HCT116 (cell line): ENCODE results near the gene LGR6. TPM values are rescaled to one million over a fixed set of nuclear protein-coding genes. Genes with fewer than 3 reads are reported as not detected.
A peak's percentile ranks its signal among the peaks of the same experiment; 100 is the strongest.

ENCODE experiments used
- ATAC-seq: fragments of 200-7000 bp; cut with Tn5 transposase; 2 replicates; pipeline ENCODE4 v1.9.1; 2020; ENCODE audit warnings: mild to moderate bottlenecking, moderate library complexity
- BruUV-seq: library from RNA; stranded (reverse); fragments of 400-500 nt; replicated peaks from 2 replicates; lab custom pipeline; 2021; lab: Mats Ljungman, UMichigan
- CTCF ChIA-PET: fragments of 300-600 bp; sonication (Branson Sonifier 250); formaldehyde crosslinking; loops from one replicate; lab custom pipeline; 2021; ENCODE audit warnings: antibody characterized with exemption; lab: Charles Lee
- POLR2A ChIA-PET: fragments of 300-600, 350-600 bp; sonication (Branson Sonifier 250); formaldehyde crosslinking; loops from one replicate; lab custom pipeline; 2021; ENCODE audit warnings: antibody characterized with exemption; lab: Charles Lee
- RAD21 ChIA-PET, 2 experiments: fragments of 300-600 bp; sonication (Branson Sonifier 250); formaldehyde crosslinking; loops; one replicate each; lab custom pipeline; 2023; ENCODE audit warnings: low total read pairs in 2 of 2; ENCODE audit not compliant: uncharacterized antibody in 2 of 2, unreplicated experiment in 2 of 2, low non-redundant PET in 1 of 2; lab: Charles Lee
- DNase-seq: peaks from one replicate; pipeline ENCODE4 v3.0.0-alpha.2; 2010; ENCODE audit warnings: low read depth, low spot score
- H2AFZ ChIP-seq: fragments of 200-600 bp; shearing (Covaris generic), sonication (generic); 2 replicates; pipeline ENCODE4 v1.6.1; 2017; ENCODE audit warnings: low read depth, mixed run types, mixed read lengths, antibody characterized with exemption, low read length; ENCODE audit not compliant: poor library complexity, severe bottlenecking
- H3K27ac ChIP-seq: 2 replicates; pipeline ENCODE4 v1.5.1; 2012; ENCODE audit warnings: low read depth, low read length
- H3K27me3 ChIP-seq: fragments of 200-600 bp; sonication (generic); 2 replicates; pipeline ENCODE4 v1.6.1; 2016; ENCODE audit warnings: mixed run types, low read length, mixed read lengths; ENCODE audit not compliant: insufficient read depth
- H3K36me3 ChIP-seq, 2 experiments: fragments of 200-500 bp in 1 of 2; fragments of 200-600 bp in 1 of 2; sonication (Bioruptor generic) in 1 of 2; sonication (generic) in 1 of 2; 2 replicates each; pipeline versions ENCODE4 v1.5.1 to v1.6.1; 2014 to 2016; ENCODE audit warnings: low read length in 2 of 2, inconsistent platforms in 1 of 2, mixed read lengths in 1 of 2, mixed run types in 1 of 2; ENCODE audit not compliant: insufficient read depth in 2 of 2, control insufficient read depth in 1 of 2
- H3K4me1 ChIP-seq, 2 experiments: fragments of 200-600 bp in 1 of 2; sonication (generic) in 1 of 2; 2 replicates each; pipeline versions ENCODE4 v1.5.1 to v1.6.1; 2012 to 2017; ENCODE audit warnings: low read length in 2 of 2, inconsistent platforms in 1 of 2, mild to moderate bottlenecking in 1 of 2, mixed read lengths in 1 of 2, mixed run types in 1 of 2, moderate library complexity in 1 of 2; ENCODE audit not compliant: insufficient read depth in 2 of 2, control insufficient read depth in 1 of 2
- H3K4me2 ChIP-seq: fragments of 200-600 bp; sonication (generic); 2 replicates; pipeline ENCODE4 v1.6.1; 2017; ENCODE audit warnings: mixed run types, low read length, mixed read lengths
- H3K4me3 ChIP-seq, 2 experiments: fragments of 200-600 bp in 1 of 2; sonication (generic) in 1 of 2; replicated peaks in 1 of 2; 2 replicates each; pipeline ENCODE4 v1.5.1; 2011 to 2016; ENCODE audit warnings: low read length in 2 of 2, control low read depth in 1 of 2, low read depth in 1 of 2, mild to moderate bottlenecking in 1 of 2, mixed read lengths in 1 of 2, mixed run types in 1 of 2
- H3K79me2 ChIP-seq: fragments of 200-600 bp; sonication (generic); 2 replicates; pipeline ENCODE4 v1.6.1; 2017; ENCODE audit warnings: mild to moderate bottlenecking, mixed run types, low read length, moderate library complexity, mixed read lengths; ENCODE audit not compliant: insufficient read depth
- H3K9ac ChIP-seq: fragments of 200-600 bp; sonication (generic); 2 replicates; pipeline ENCODE4 v1.6.1; 2016; ENCODE audit warnings: low read length, mixed read lengths
- H3K9me2 ChIP-seq: fragments of 200-600 bp; sonication (generic), shearing (Covaris generic); 2 replicates; pipeline ENCODE4 v1.6.1; 2017; ENCODE audit warnings: mixed run types, mild to moderate bottlenecking, moderate library complexity; ENCODE audit not compliant: insufficient read depth
- H3K9me3 ChIP-seq, 2 experiments: fragments of 200-500 bp in 1 of 2; fragments of 200-600 bp in 1 of 2; sonication (Bioruptor generic) in 1 of 2; sonication (generic) in 1 of 2; 2 replicates each; pipeline ENCODE4 v1.6.1; 2014 to 2017; ENCODE audit warnings: low read length in 2 of 2, mixed read lengths in 2 of 2, inconsistent platforms in 1 of 2, low read depth in 1 of 2, mild to moderate bottlenecking in 1 of 2, mixed run types in 1 of 2, moderate library complexity in 1 of 2; ENCODE audit not compliant: control insufficient read depth in 1 of 2, insufficient read depth in 1 of 2
- H4K20me1 ChIP-seq: fragments of 200-600 bp; sonication (generic), shearing (Covaris generic); 2 replicates; pipeline ENCODE4 v1.6.1; 2017; ENCODE audit warnings: mixed run types, mild to moderate bottlenecking, moderate library complexity; ENCODE audit not compliant: insufficient read depth
- ATF3 ChIP-seq: IDR thresholded peaks from 2 replicates; pipeline ENCODE4 v1.6.1; 2012
- CBX3 ChIP-seq: IDR thresholded peaks from 2 replicates; pipeline ENCODE4 v1.6.1; 2012; ENCODE audit warnings: low read depth
- CTCF ChIP-seq, 3 experiments: fragments of 200-600 bp in 1 of 3; sonication (generic) in 1 of 3; IDR thresholded peaks in 2 of 3; conservative IDR thresholded peaks in 1 of 3; 2 replicates each; pipeline ENCODE4 v1.5.1; 2012 to 2017; ENCODE audit warnings: low read depth in 2 of 3, low read length in 2 of 3, antibody characterized with exemption in 1 of 3, borderline replicate concordance in 1 of 3, control low read depth in 1 of 3, mild to moderate bottlenecking in 1 of 3, mixed read lengths in 1 of 3, mixed run types in 1 of 3, moderate library complexity in 1 of 3; ENCODE audit not compliant: insufficient read depth in 1 of 3
- EGR1 ChIP-seq: IDR thresholded peaks from 2 replicates; pipeline ENCODE4 v1.6.1; 2012; ENCODE audit warnings: low read depth
- ELF1 ChIP-seq: IDR thresholded peaks from 2 replicates; pipeline ENCODE4 v1.6.1; 2012; ENCODE audit warnings: low read depth, borderline replicate concordance
- EZH2 ChIP-seq: fragments of 200-600 bp; sonication (generic); IDR thresholded peaks from 2 replicates; pipeline ENCODE4 v1.6.1; 2017; ENCODE audit warnings: antibody characterized with exemption, mixed run types
- EZH2phosphoT487 ChIP-seq: fragments of 200-600 bp; IDR thresholded peaks from 2 replicates; pipeline ENCODE4 v1.6.1; 2018; ENCODE audit warnings: antibody characterized with exemption, borderline replicate concordance
- FOSL1 ChIP-seq: IDR thresholded peaks from 2 replicates; pipeline ENCODE4 v1.6.1; 2012; ENCODE audit warnings: low read depth
- JUND ChIP-seq: IDR thresholded peaks from 2 replicates; pipeline ENCODE4 v1.6.1; 2012
- MAX ChIP-seq: IDR thresholded peaks from 2 replicates; pipeline ENCODE4 v1.6.1; 2012
- POLR2A ChIP-seq: IDR thresholded peaks from 2 replicates; pipeline ENCODE4 v1.7.0; 2011; ENCODE audit warnings: borderline replicate concordance; ENCODE audit not compliant: insufficient read depth, insufficient read length; ENCODE audit errors: extremely low read depth
- POLR2AphosphoS5 ChIP-seq: IDR thresholded peaks from 2 replicates; pipeline ENCODE4 v1.6.1; 2011; ENCODE audit warnings: mild to moderate bottlenecking, low read depth, low read length, moderate library complexity
- RAD21 ChIP-seq: IDR thresholded peaks from 2 replicates; pipeline ENCODE4 v1.6.1; 2012; ENCODE audit warnings: low read depth, mild to moderate bottlenecking
- SIN3A ChIP-seq: IDR thresholded peaks from 2 replicates; pipeline ENCODE4 v1.6.1; 2012; ENCODE audit warnings: low read depth
- SP1 ChIP-seq: IDR thresholded peaks from 2 replicates; pipeline ENCODE4 v1.6.1; 2012; ENCODE audit warnings: low read depth
- SRF ChIP-seq: IDR thresholded peaks from 2 replicates; pipeline ENCODE4 v1.6.1; 2012; ENCODE audit warnings: low read depth
- TCF7L2 ChIP-seq: IDR thresholded peaks from 2 replicates; pipeline ENCODE4 v1.7.0; 2011; ENCODE audit warnings: borderline replicate concordance, inconsistent platforms; ENCODE audit not compliant: insufficient read depth, insufficient read length; ENCODE audit errors: extremely low read depth
- YY1 ChIP-seq: IDR thresholded peaks from 2 replicates; pipeline ENCODE4 v1.6.1; 2011; ENCODE audit warnings: low read length, low read depth, moderate library complexity, mild to moderate bottlenecking; ENCODE audit not compliant: insufficient replicate concordance; ENCODE audit errors: extremely low read depth
- ZBTB33 ChIP-seq: IDR thresholded peaks from 2 replicates; pipeline ENCODE4 v1.6.1; 2011; ENCODE audit warnings: mild to moderate bottlenecking, low read length, moderate library complexity; ENCODE audit not compliant: insufficient replicate concordance; ENCODE audit errors: extremely low read depth
- ZFX ChIP-seq: fragments of 450-650 bp; IDR thresholded peaks from 2 replicates; pipeline ENCODE4 v1.6.1; 2017
- ZNF274 ChIP-seq: fragments of 200-500 bp; sonication (Bioruptor generic); IDR thresholded peaks from 2 replicates; pipeline ENCODE4 v1.6.1; 2014; ENCODE audit warnings: mild to moderate bottlenecking, low read depth, low read length, inconsistent platforms
- intact Hi-C: fragments of 100-400 bp; cut with micrococcal nuclease; formaldehyde crosslinking; loops from 2 replicates; pipeline ENCODE4 v1.10.0; 2022
- total RNA-seq: library from RNA; stranded (reverse); gene quantifications from one replicate; pipeline ENCODE4 v1.2.1, GENCODE V29; 2021; ENCODE audit not compliant: unreplicated experiment

Gene LGR6
- total RNA-seq, 1 experiment from 2014 or later = 0.20 TPM

GRCh38 chr1:202235856-202236837, 42.5 kb downstream of the LGR6 start:
- H3K79me2 ChIP-seq = no peaks in the 10 kb centered on the region
- ChIA-PET POLR2A (no interaction called here), CTCF (interaction anchor here (0.9 to 2.3 kb wide), 6 partner anchors 10 to 46 kb away, joined by 3 to 7 read pairs (median 4); partner anchors contain the start of gene LGR6), RAD21 (no interaction called here)
- peaks cover 25 to 30% of the 10 kb centered on the region in 2 experiments for H3K4me1 ChIP-seq
- H3K9me3 ChIP-seq = no peaks in the 10 kb centered on the region
- no peak overlapping the region for H2AFZ ChIP-seq
- H3K27ac ChIP-seq = peak overlapping the region; percentile 37
- H3K9me2 ChIP-seq = no peaks in the 10 kb centered on the region
- H3K9ac ChIP-seq = peak overlapping the region; percentile 35; the same call in 1 of the 2 replicates
- no peaks in the 10 kb centered on the region for H3K36me3 ChIP-seq
- peak overlapping the region; percentile 80 for H3K4me2 ChIP-seq
- no peaks in the 10 kb centered on the region for H4K20me1 ChIP-seq
- H3K27me3 ChIP-seq = peaks cover 12% of the 10 kb centered on the region; the same call in 1 of the 2 replicates
- intact Hi-C loops = loop anchor here (5.0 kb wide), 2 partner anchors 41 to 44 kb away; partner anchors contain the start of gene LGR6
- ATAC-seq (peak; percentile 87), DNase-seq (peak; percentile 86)
- peak overlapping the region; percentile 26 to 46 for H3K4me3 ChIP-seq
- no TSS peak for BruUV-seq
- no peak for TF ChIP-seq ZFX
- TF ChIP-seq TCF7L2 = no peak
- TF ChIP-seq YY1 = no peak
- peak; percentile 35; the same call in 1 of the 2 replicates for TF ChIP-seq RAD21
- no peak for TF ChIP-seq SRF
- TF ChIP-seq CTCF (IDR thresholded peaks at IDR 0.05 in 2 of 3, conservative IDR thresholded peaks at IDR 0.05 in 1 of 3; ENCODE audit: borderline replicate concordance in 1 of 3, insufficient read depth in 1 of 3, low read depth in 2 of 3, low read length in 2 of 3) = peak; percentile 64 to 98 (median 95)
- no peak for TF ChIP-seq ATF3
- no peak for TF ChIP-seq ELF1
- TF ChIP-seq FOSL1 = peak; percentile 81
- TF ChIP-seq JUND = peak; percentile 82
- TF ChIP-seq CBX3 = peak; percentile 63; the same call in 1 of the 2 replicates
- TF ChIP-seq ZBTB33 = no peak
- TF ChIP-seq EGR1 = no peak
- TF ChIP-seq EZH2phosphoT487 = no peak
- TF ChIP-seq EZH2 = no peak
- TF ChIP-seq POLR2A = no peak
- TF ChIP-seq MAX = peak; percentile 92
- no peak; the same call in 1 of the 2 replicates for TF ChIP-seq SIN3A
- TF ChIP-seq SP1 = no peak; the same call in 1 of the 2 replicates
- no peak for TF ChIP-seq ZNF274
- TF ChIP-seq POLR2AphosphoS5 = peak; percentile 28; the same call in 1 of the 2 replicates
